Tibial nerve (tissue), 4 donors: ENCODE results near the gene CNNM4. TPM values are rescaled to one million over a fixed set of nuclear protein-coding genes. Genes with fewer than 3 reads are reported as not detected.
"Not testable (repeated sequence)": the region's sequence is repeated elsewhere in the genome, so short reads cannot be mapped to it uniquely, and the experiment has no call there.

Source experiments
- DNase-seq, 2 donors: peaks; one replicate each; pipeline ENCODE4 v3.0.0-alpha.2; 2019; ENCODE audit warnings: low spot score in 2 of 2
- H3K27ac ChIP-seq, 4 donors: fragments of 200-600 bp; sonication (generic) in 3 of 4; one replicate each; pipeline ENCODE4 v1.5.1; 2017 to 2019; ENCODE audit warnings: mild to moderate bottlenecking in 1 of 4
- H3K27me3 ChIP-seq, 2 donors: fragments of 200-600 bp; sonication (generic) in 1 of 2; one replicate each; pipeline versions ENCODE4 v1.5.1 to v1.6.0; 2017 to 2019
- H3K36me3 ChIP-seq, 3 donors: fragments of 200-600 bp; sonication (generic); one replicate each; pipeline ENCODE4 v1.5.1; 2018 to 2019
- H3K4me1 ChIP-seq, 4 donors: fragments of 200-600 bp; sonication (generic) in 3 of 4; one replicate each; pipeline ENCODE4 v1.5.1; 2017 to 2019
- H3K4me3 ChIP-seq, 4 donors: fragments of 200-600 bp; sonication (generic) in 3 of 4; one replicate each; pipeline ENCODE4 v1.5.1; 2017 to 2019; ENCODE audit warnings: mild to moderate bottlenecking in 1 of 4, moderate library complexity in 1 of 4
- H3K9me3 ChIP-seq, 4 donors: fragments of 200-600 bp; sonication (generic) in 3 of 4; one replicate each; pipeline ENCODE4 v1.5.1; 2017 to 2019
- EP300 ChIP-seq, 2 donors: sonication (generic); formaldehyde crosslinking; IDR thresholded peaks; one replicate each; pipeline ENCODE4 v1.6.1; 2017; ENCODE audit warnings: antibody characterized with exemption in 2 of 2, mild to moderate bottlenecking in 1 of 2
- POLR2A ChIP-seq, 2 donors: fragments of 450-650 bp; IDR thresholded peaks; one replicate each; pipeline ENCODE4 v1.6.1; 2017; ENCODE audit warnings: antibody characterized with exemption in 2 of 2, mild to moderate bottlenecking in 2 of 2, moderate library complexity in 2 of 2
- WGBS, 2 donors: methylation state at CpG; one replicate each; pipeline ENCODE4 v1.1.5; 2018; 5-methylcytosine and 5-hydroxymethylcytosine counted together
- total RNA-seq, 4 donors: library from RNA; depleted of rRNA; stranded (reverse); fragments of >200 nt; gene quantifications; one replicate each; pipeline ENCODE4 v1.1.0, GENCODE V29; 2016
- TF ChIP-seq, protein P1 (sequence below), 5 experiments: fragments of 200-600 bp in 3 of 5; fragments of 450-650 bp in 2 of 5; sonication (generic) in 3 of 5; IDR thresholded peaks; one replicate each; pipeline ENCODE4 v1.5.1; 2016 to 2019; ENCODE audit warnings: antibody characterized with exemption in 5 of 5, mild to moderate bottlenecking in 3 of 5, moderate library complexity in 2 of 5

Gene CNNM4
- total RNA-seq, 4 donors from 2014 or later: 6.3 to 10.2 (median 7.9) TPM

DNA sequence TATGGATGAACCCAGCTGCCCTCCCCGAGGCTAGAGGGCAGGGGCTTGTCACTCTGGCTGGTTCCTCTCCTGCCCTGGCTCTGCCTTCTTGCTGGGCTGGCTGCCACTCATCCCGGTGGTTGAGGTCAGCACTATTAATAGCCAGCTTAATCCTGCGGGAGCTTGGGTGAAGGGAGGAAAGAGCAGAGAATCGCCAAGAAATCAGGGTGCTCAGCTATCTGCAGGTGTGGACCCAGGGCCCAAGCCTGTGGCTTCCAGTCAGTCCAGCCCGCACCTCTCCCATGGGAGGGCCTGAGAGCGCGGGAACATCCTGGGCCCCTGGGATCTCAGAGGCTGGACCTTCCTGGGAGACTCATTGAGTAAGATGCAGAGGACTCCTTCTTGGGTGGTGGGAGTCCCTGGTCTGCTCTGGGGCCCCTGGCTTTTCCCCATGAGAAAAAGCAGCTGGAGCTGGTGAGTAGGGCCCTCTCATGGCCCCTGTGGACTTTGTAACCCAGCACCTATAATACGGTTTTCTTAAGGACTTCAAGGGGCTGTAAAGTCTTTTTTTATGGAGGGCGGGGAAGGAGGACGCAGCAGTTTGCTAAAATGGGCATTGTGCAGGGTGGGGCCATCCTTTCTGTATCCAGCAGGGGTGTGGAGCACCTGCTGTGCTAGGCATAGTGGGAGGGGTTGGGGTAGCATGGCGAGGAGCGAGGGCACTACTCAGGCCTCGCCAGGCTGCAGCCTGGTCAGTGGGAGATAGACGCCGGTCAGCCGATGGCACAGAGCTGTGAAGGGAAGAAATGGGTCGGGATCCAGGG is 27.9 kb downstream of the CNNM4 start:
- H3K9me3 ChIP-seq: no peaks in the 10 kb centered on the region
- H3K36me3 ChIP-seq: no peaks in the 10 kb centered on the region
- no peak for DNase-seq
- H3K27ac ChIP-seq: peak overlapping the region in 3 of 4 donors; percentile 38 to 66 (median 43)
- H3K4me3 ChIP-seq: no peak overlapping the region
- WGBS, 2 donors: 67 to 68% methylated on average over 17 of the region's 17 CpGs
- TF ChIP-seq EP300 (IDR thresholded peaks at IDR 0.05) (no peak), POLR2A (IDR thresholded peaks at IDR 0.05) (no peak)
- TF ChIP-seq, protein P1, sequence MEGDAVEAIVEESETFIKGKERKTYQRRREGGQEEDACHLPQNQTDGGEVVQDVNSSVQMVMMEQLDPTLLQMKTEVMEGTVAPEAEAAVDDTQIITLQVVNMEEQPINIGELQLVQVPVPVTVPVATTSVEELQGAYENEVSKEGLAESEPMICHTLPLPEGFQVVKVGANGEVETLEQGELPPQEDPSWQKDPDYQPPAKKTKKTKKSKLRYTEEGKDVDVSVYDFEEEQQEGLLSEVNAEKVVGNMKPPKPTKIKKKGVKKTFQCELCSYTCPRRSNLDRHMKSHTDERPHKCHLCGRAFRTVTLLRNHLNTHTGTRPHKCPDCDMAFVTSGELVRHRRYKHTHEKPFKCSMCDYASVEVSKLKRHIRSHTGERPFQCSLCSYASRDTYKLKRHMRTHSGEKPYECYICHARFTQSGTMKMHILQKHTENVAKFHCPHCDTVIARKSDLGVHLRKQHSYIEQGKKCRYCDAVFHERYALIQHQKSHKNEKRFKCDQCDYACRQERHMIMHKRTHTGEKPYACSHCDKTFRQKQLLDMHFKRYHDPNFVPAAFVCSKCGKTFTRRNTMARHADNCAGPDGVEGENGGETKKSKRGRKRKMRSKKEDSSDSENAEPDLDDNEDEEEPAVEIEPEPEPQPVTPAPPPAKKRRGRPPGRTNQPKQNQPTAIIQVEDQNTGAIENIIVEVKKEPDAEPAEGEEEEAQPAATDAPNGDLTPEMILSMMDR (IDR thresholded peaks at IDR 0.05): no peak
- H3K4me1 ChIP-seq: peaks cover 0 to 33% (median 7%) of the 10 kb centered on the region in 4 donors
- H3K27me3 ChIP-seq: no peaks in the 10 kb centered on the region

DNA sequence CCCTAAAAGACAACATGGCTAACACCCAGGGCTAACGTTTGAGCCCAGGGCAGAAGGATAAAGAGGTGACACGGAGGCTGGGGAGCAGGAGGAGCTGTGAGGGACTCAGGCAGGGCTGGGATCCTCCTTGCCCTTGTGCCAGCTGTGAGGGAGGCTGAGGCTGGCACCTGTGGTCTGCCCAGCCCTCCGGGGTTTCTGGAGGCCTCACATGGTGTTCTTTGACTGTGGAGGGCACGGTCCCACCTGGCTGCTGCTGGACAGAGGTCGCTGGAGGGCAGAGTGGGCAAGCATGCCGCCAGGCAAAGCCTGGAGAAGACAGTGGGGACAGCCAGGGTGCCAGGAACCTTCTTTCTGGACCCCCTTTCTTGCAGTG is 28.5 kb downstream of the CNNM4 start:
- Histone ChIP-seq H3K4me1 (peaks cover 0 to 33% (median 7%) of the 10 kb centered on the region in 4 donors), H3K27me3 (no peaks in the 10 kb centered on the region), H3K36me3 (no peaks in the 10 kb centered on the region), H3K27ac (peak overlapping the region in 2 of 4 donors; percentile 38 to 66), H3K9me3 (no peaks in the 10 kb centered on the region), H3K4me3 (no peak overlapping the region)
- whole genome bisulfite sequencing, 2 donors: 74 to 82% methylated on average over 6 of the region's 6 CpGs
- no peak for DNase-seq
- TF ChIP-seq, protein P1 (IDR thresholded peaks at IDR 0.05): no peak
- TF ChIP-seq POLR2A (IDR thresholded peaks at IDR 0.05): no peak
- no peak for TF ChIP-seq EP300 (IDR thresholded peaks at IDR 0.05)

DNA sequence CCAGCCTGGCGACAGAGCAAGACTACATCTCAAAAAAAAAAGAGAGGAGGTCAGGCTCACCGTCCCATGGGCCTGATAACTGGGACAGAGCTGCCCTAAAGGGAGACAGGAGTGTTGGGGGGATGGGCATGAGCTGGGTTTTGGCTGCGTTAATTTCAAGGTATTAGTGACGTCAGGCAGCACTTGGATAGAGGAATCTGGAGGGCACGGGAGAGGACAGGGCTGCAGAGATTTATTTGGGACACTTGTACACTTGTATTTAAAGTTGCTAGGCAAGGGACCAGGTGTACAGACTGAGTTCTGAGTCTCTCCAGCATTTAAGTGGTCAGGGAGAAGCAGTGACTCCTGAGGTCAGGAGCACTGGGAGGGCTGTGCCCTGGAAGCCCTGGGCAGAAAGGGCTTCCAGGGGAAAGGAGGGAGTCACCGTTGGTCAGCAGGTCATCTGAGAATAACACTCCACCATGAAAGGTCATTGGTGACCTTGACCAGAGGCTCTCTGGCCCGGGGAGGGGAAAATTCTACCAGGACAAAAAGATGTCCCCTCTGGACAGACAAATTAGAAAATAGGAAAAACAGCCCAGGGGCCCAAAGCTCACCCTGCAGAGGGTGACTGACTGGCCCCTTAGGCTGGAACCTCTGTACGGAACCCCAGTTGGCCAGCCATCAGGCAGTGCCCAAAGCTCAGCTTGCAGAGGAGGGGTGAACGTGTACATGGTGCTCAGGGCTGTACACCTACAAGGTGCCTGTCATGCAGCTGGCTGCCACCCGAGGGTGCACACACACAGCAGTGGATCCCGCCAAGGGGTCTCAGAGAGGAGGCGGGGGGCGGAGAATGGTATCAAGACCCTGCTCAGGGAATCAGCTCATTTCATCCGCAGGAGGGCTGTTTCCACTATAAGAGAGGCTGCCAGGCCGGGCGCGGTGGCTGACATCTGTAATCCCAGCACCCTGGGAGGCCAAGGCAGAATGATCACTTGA is 32.4 kb downstream of the CNNM4 start:
- H3K4me1 ChIP-seq: peaks cover 0 to 10% (median 5%) of the 10 kb centered on the region in 4 donors
- peaks cover 0 to 16% (median 0%) of the 10 kb centered on the region in 3 donors for H3K36me3 ChIP-seq
- TF ChIP-seq, protein P1 (IDR thresholded peaks at IDR 0.05): no peak
- TF ChIP-seq POLR2A (IDR thresholded peaks at IDR 0.05) (no peak), EP300 (IDR thresholded peaks at IDR 0.05) (no peak)
- WGBS, 2 donors: 83 to 88% methylated on average over 17 of the region's 17 CpGs
- no peak for DNase-seq
- H3K9me3 ChIP-seq: no peaks in the 10 kb centered on the region
- H3K27me3 ChIP-seq: no peaks in the 10 kb centered on the region
- no peak overlapping the region for H3K27ac ChIP-seq
- H3K4me3 ChIP-seq: no peak overlapping the region

DNA sequence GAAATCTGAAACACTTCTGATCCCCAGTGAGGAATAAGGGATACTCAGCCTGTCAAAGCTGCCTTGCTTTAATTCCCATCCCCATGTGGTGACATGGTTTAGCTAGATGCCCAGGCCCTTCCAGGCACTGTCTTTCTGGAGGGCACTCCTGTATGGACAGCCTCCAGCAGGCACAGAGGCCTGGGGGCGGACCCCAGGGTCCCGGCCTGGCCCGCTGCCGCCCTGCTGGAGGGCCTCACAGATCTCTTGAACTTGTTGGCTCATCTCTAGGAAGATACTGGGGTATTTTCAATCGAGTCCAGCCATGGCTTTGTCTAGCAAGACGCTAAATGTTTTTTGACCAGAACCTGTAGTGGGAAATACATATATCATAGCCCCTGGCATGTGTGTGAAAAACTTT is 34.4 kb downstream of the CNNM4 start:
- no peak for TF ChIP-seq POLR2A (IDR thresholded peaks at IDR 0.05)
- TF ChIP-seq, protein P1 (IDR thresholded peaks at IDR 0.05): no peak
- TF ChIP-seq EP300 (IDR thresholded peaks at IDR 0.05): no peak
- H3K4me3 ChIP-seq: no peak overlapping the region
- WGBS, 2 donors: 90 to 95% methylated on average over 6 of the region's 6 CpGs
- no peak for DNase-seq
- H3K9me3 ChIP-seq: no peaks in the 10 kb centered on the region
- peaks cover 0 to 37% (median 6%) of the 10 kb centered on the region in 3 donors for H3K36me3 ChIP-seq
- H3K27me3 ChIP-seq: no peaks in the 10 kb centered on the region
- no peak overlapping the region for H3K27ac ChIP-seq
- no peaks in the 10 kb centered on the region for H3K4me1 ChIP-seq

DNA sequence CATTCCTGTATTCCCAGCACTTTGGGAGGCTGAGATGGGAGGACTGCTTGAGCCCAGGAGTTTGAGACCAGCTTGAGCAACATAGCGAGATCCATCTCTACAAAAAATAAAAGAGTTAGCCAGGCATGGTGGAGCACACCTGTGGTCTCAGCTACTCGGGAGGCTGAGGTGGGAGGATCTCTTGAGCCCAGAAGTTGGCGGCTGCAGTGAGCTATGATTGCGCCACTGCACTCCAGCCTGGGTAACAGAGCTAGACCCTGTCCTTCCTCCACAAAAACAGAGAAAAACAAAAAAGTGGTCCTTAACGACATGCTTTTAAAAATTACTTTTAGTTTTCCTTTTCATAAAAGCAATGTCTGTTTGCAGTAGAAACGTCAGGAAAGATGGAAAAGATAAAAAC is 35.8 kb downstream of the CNNM4 start:
- not testable (repeated sequence) for H3K9me3 ChIP-seq, H3K4me3 ChIP-seq, H3K27ac ChIP-seq, H3K27me3 ChIP-seq, DNase-seq
- 85 to 92% methylated on average over 6 of the region's 6 CpGs for WGBS, 2 donors
- peaks cover 0 to 11% (median 0%) of the 10 kb centered on the region in 4 donors for H3K4me1 ChIP-seq
- peaks cover 0 to 42% (median 6%) of the 10 kb centered on the region in 3 donors for H3K36me3 ChIP-seq
